HG03095 (cell line): ENCODE results near the gene TTC24.
"Not testable (repeated sequence)": the region's sequence is repeated elsewhere in the genome, so short reads cannot be mapped to it uniquely, and the experiment has no call there.

ENCODE experiments used
- ATAC-seq: cut with Tn5 transposase; IDR thresholded peaks from one replicate; pipeline ENCODE4 v1.9.1; 2021; ENCODE audit warnings: moderate library complexity; ENCODE audit not compliant: unreplicated experiment

Gene TTC24

DNA sequence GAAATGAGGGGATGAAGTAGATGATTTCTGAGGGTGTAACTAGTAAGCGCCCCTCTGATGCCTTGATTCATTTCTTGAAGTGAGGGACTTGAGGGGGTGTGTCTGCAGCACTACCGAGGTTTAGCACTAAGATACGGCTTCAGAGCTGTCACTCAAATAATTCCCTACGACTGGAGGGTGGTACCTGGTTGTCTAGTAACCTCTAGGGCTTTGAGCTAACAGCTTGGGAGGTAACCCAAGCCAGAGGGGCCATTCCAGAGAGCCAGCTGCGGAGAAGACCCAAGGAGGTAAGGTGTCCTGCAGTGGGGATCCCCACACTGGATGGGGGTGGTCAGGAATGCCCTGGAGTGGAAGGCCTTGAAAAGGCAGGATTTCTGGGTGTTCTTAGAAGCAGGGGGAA is at the start of gene TTC24:
Gene TTC24 (plus strand): TSS at position 252 of the 400 bp plus-strand sequence. CDS start 1,642 bp downstream, outside the sequence.
- no peak for ATAC-seq

- no peak for ATAC-seq
These were observed 49.5 kb upstream of the TTC24 start for GRCh38 chr1:156530006-156530405.

- no peak for ATAC-seq
These were observed 47.1 kb upstream of the TTC24 start for GRCh38 chr1:156532374-156532773.

GRCh38 chr1:156533568-156534220 is 45.8 kb upstream of the TTC24 start:
- no peak for ATAC-seq

DNA sequence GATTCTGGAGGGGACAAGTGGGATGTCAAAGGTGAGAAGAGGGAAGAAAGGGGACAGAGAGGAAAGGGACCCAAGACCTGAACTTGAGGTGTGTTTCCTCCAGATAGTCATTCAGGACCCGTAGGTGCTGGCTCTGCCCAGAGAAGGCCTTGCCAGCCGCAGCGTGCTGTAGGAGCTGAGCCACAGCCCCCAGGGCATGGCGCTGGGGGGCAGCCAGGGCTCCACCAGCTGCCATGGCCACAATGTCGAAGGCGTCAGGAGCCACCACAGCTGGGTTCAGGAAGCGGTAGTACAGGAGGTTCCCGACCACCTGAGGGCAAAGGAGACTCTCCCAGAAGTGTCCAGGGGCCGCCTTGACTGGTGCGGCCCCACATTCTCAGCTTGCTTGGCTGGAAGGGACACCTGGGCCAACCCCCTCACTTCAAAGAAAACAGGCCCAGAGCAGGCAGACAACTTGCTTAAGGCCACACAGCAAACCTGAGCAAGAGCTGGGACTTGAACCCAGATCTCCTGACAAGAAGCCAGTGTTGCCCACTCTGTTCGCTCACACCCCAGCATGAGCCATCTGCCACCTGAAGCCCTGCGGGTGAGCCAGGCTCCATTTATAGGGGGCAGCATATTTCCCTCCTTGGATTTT is 45.0 kb upstream of the TTC24 start:
- ATAC-seq, result no peak

- ATAC-seq, result no peak
These were observed 42.5 kb upstream of the TTC24 start for GRCh38 chr1:156537027-156537426.

DNA sequence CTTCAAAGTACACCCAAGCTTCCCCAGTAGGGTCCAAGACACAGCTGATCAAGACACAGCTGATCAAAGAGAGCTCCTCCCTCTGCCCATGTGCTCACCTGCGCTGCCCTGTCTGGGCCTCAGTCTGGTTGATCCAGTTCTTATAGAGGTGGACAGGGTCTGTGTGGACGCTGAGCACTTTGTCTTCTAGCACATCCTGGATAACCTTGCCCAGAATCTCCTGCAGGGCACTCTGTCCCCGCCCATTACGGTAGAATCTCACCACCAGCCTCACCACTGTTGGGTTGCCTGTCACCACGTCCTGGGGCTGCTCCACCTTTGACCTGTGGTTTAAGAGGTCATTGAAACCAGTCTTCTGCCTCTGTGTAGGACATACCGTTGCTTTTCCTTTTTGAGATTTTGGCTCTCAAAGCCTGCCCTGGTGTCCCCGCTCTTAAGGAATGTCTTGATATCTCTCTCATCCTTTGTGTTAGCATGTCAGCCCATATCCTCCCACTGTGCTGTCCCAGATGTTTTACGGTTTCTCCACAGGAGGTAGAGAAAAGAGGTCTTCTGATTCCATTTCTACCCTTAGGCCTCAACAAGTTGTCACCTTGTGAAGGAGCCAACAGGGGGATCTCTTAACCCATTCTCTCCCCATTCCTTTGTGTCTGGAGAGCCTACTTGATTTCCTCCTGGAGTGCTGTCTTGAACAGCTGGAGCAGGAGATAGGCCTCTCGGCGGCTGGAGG is 40.6 kb upstream of the TTC24 start:
- ATAC-seq, result no peak

DNA sequence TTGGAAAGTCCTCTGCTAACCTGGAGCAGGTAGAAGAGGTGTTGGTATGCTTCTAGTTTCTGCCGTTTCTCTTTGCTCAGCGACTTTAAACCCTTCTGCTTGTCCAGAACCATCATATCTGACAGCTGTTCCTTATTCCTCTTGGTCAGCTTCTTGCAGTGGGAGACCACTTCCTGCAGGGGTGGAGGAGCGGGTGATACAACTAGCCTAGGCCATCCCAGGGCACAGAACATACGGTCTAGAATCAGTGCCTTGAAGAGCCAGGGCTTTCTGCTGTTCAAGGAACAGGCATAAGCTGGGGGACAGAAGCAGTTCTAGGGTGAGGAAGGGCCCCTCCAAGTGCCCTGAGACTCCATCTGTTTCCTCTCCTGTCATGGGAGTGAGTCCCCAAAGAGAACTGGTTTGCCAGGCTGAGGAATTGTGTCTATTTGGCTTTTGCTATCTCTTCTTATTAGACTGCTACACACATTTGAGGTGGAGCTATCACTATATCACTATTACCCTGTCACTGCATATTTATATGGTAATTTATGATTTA is 39.6 kb upstream of the TTC24 start:
- no peak for ATAC-seq

- no peak for ATAC-seq
These were observed 38.6 kb upstream of the TTC24 start for GRCh38 chr1:156540955-156541354.

DNA sequence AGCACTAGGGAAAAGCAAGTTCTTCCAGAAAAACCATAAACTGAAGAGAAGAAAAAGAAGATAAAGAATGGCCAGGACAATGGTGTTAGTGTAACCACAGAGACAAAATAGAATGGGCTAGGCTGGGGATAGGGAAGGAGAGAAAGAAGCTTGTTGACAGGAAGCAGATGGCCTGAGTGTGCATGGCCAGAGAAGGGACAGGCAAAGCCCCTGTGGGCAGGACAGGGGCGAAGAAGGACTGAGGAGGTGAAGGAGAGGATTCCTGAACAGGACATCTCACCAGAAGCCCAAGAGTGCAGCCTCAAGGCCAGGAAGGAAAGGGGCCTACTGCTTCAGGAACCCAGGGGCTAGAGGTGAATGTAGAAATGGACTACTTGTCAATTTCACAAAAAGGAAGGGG is 36.5 kb upstream of the TTC24 start:
- no peak for ATAC-seq

DNA sequence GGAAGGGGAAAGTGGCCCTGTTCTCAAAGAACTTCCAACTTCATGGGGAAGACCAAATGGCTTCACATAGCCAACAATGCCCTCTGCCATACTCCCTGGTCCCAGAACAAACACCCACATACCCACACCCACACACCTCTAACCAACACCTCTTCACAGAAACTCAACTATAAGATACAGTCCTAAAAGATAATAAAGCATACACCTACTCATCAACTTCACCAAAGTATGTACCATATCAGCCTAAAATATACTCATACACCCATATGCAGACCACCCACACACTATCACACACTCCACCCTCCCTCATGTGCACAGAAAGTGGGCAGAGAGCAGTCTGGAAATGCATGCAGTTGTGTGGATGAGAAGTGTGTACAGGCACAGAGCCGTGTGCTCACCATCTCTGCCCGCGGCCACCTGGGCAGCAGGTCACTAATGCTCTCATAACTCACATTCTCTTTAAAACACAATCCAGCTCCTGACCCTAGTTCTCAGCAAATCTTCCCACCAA is 34.9 kb upstream of the TTC24 start:
- ATAC-seq, result no peak

DNA sequence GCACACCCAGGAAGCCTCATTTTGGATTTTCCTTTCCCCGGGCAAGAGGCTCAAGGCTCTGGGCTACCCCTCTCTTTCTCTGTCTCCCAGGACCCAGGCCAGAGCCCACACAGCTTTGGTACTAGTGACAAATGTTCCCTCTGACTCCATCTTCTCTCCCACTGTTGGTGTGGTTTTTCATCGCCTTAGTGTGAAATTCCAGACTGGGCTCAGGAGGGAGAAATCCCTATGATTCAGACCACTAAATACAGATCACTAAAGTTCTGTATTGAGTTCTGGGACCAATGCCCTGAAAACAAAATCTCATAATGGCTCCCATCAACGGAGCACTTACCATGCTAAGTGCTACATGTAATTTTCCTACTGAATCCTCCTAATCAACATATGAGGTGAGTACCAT is 33.3 kb upstream of the TTC24 start:
- ATAC-seq, result no peak

GRCh38 chr1:156547434-156547833 is 32.1 kb upstream of the TTC24 start:
- no peak for ATAC-seq

- ATAC-seq, result no peak
These were observed 31.5 kb upstream of the TTC24 start for GRCh38 chr1:156547982-156548381.

DNA sequence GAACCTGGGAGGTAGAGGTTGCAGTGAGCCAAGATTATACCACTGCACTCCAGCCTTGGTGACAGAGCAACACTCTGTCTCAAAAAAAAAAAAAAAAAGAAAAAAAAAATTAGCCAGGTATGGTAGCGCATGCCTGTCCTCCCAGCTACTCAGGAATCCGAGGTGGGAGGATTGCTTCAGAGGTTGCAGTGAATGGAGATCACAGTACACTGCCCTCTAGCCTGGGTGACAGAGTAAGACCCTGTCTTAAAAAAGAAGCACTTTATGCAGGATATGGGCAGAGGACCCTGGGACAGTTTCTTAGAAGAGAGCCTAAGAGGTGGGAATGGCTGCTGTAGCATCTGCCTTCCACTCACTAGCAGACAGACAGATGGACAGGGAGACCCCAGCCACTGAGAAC is 30.1 kb upstream of the TTC24 start:
- ATAC-seq, result no peak

DNA sequence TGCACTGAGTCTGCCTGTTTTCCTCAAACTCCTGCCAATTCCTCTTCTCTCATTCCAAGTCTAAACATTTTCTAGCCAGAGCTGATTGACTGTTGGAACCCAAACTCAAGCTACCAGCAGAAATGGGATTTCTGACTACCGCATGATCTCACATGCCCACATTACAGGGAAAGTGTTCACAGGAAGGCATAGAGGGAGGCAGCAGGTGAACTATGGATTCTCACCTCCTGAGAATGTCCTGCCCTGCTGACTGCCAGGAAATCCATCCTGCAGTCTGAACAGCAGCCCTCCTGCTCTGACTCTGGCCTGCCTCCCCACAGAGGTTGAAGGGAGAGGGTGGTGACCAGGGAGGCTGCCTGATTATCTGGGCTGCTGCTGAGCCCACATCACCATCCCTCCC is 29.7 kb upstream of the TTC24 start:
- ATAC-seq, result no peak

- no peak for ATAC-seq
These were observed 29.2 kb upstream of the TTC24 start for GRCh38 chr1:156550346-156550745.

DNA sequence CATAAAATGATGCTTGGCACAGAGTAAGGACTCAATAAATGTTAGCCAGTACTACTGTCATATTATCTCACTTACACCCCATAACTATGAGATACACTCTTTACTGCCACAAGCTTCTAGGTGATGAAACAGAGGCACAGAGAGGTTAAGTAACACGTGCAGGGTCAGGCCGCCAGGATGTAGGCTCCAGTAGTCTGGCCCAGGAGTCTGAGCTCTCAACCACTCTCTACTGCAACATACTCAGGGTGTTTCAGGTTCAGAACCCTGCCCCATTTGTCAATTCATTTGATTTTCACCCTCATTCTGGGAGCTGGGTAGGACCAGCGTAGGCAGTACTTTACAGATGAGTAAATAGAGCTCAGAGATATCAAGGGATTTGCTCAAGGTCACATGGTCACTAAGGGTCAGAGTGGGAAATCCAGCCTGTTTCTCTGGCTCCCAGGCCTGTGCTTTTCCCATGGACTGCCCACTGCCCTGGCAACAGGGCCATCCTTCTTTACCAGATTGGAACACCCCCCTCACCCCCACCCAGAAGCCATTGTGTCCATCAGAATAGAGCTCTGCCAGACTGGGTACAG is 28.4 kb upstream of the TTC24 start:
- no peak for ATAC-seq

GRCh38 chr1:156551869-156552268 is 27.7 kb upstream of the TTC24 start:
- ATAC-seq, result no peak

DNA sequence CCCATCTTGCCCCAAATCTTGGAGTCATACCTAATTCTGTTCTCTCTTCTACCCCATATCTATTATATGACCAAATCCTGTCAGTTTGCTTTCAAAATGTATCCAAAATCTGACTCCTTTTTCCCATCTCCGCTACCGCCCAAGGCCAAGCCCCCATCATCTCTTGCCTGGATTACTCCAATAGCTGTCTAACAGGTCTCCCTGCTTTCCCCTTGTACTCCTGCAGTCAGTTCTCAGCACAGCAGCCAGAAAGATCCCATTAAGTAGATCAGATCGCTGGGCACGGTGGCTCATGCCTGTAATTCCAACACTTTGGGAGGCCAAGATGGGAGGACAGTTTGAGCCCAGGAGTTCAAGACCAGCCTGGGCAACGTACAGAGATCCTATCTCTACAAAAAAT is 27.0 kb upstream of the TTC24 start:
- ATAC-seq, result no peak

DNA sequence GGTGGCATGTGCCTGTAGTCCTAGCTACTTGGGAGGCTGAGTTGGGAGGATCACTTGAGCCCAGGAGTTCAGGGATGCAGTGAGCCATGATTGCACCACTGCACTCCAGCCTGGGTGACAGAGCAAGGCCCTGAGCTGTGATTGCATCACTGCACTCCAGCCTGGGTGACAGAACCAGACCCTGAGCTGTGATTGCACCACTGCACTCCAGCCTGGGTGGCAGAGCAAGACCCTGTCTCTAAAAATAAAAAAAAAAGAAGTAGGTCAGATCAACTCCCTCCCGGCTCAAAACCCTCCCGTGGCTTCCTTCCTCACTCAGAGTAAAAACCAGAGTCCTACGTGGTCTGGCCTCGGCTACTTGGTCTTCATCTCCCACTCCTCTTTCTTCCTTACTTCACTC is 26.6 kb upstream of the TTC24 start:
- ATAC-seq, result not testable (repeated sequence)
